ENCODE measurements around the gene ANKMY1. TPM values are rescaled to one million over a fixed set of nuclear protein-coding genes. Genes with fewer than 3 reads are reported as not detected.
"Not testable (repeated sequence)": the region's sequence is repeated elsewhere in the genome, so short reads cannot be mapped to it uniquely, and the experiment has no call there.

Gene ANKMY1
- total RNA-seq, 2 experiments from 2014 or later, result 50.9 to 53.2 TPM

- no peak overlapping the region for H3K4me3 Mint-ChIP-seq
- H3K4me1 Mint-ChIP-seq, result no peaks in the 10 kb centered on the region
- H3K9me3 Mint-ChIP-seq, result peaks cover 41% of the 10 kb centered on the region
- no peak overlapping the region for H3K27ac Mint-ChIP-seq
- POLR2A ChIA-PET, result no interaction called here
- peaks cover 87% of the 10 kb centered on the region for H3K36me3 Mint-ChIP-seq
- DNase-seq, result no peak
- H3K27me3 Mint-ChIP-seq, result no peaks in the 10 kb centered on the region
- no peak for ATAC-seq (ENCODE audit: low read depth)
These were observed 27.6 kb downstream of the ANKMY1 start for GRCh38 chr2:240530181-240530580.

- Mint-ChIP-seq H3K4me1 (peaks cover 1% of the 10 kb centered on the region), H3K9me3 (peaks cover 45% of the 10 kb centered on the region), H3K36me3 (peaks cover 86% of the 10 kb centered on the region), H3K27ac (peak overlapping the region; percentile 42), H3K27me3 (no peaks in the 10 kb centered on the region), H3K4me3 (no peak overlapping the region)
- no peak for DNase-seq
- ATAC-seq (ENCODE audit: low read depth), result no peak
- POLR2A ChIA-PET, result no interaction called here
These were observed 28.3 kb downstream of the ANKMY1 start for GRCh38 chr2:240529344-240529999.

GRCh38 chr2:240528406-240529040, 29.3 kb downstream of the ANKMY1 start:
- H3K9me3 Mint-ChIP-seq, result peaks cover 47% of the 10 kb centered on the region
- POLR2A ChIA-PET, result no interaction called here
- DNase-seq (no peak), ATAC-seq (ENCODE audit: low read depth) (no peak)
- no peaks in the 10 kb centered on the region for H3K27me3 Mint-ChIP-seq
- no peak overlapping the region for H3K27ac Mint-ChIP-seq
- H3K4me1 Mint-ChIP-seq, result peaks cover 1% of the 10 kb centered on the region
- H3K36me3 Mint-ChIP-seq, result peaks cover 86% of the 10 kb centered on the region
- no peak overlapping the region for H3K4me3 Mint-ChIP-seq

- no peaks in the 10 kb centered on the region for H3K27me3 Mint-ChIP-seq
- H3K4me3 Mint-ChIP-seq, result no peak overlapping the region
- peaks cover 1% of the 10 kb centered on the region for H3K4me1 Mint-ChIP-seq
- peaks cover 86% of the 10 kb centered on the region for H3K36me3 Mint-ChIP-seq
- H3K27ac Mint-ChIP-seq, result no peak overlapping the region
- DNase-seq (no peak), ATAC-seq (ENCODE audit: low read depth) (no peak)
- peaks cover 47% of the 10 kb centered on the region for H3K9me3 Mint-ChIP-seq
- POLR2A ChIA-PET, result no interaction called here
These were observed 30.5 kb downstream of the ANKMY1 start for GRCh38 chr2:240527153-240527750.

GRCh38 chr2:240526521-240526920, 31.3 kb downstream of the ANKMY1 start:
- Mint-ChIP-seq H3K27me3 (no peaks in the 10 kb centered on the region), H3K4me1 (peaks cover 3% of the 10 kb centered on the region), H3K4me3 (no peak overlapping the region), H3K9me3 (peaks cover 44% of the 10 kb centered on the region), H3K27ac (no peak overlapping the region), H3K36me3 (peaks cover 84% of the 10 kb centered on the region)
- DNase-seq, result no peak
- POLR2A ChIA-PET, result no interaction called here
- no peak for ATAC-seq (ENCODE audit: low read depth)

- peaks cover 3% of the 10 kb centered on the region for H3K4me1 Mint-ChIP-seq
- peaks cover 78% of the 10 kb centered on the region for H3K36me3 Mint-ChIP-seq
- H3K9me3 Mint-ChIP-seq, result peaks cover 38% of the 10 kb centered on the region
- H3K27me3 Mint-ChIP-seq, result no peaks in the 10 kb centered on the region
- POLR2A ChIA-PET, result no interaction called here
- no peak overlapping the region for H3K27ac Mint-ChIP-seq
- ATAC-seq (ENCODE audit: low read depth) (no peak), DNase-seq (no peak)
- no peak overlapping the region for H3K4me3 Mint-ChIP-seq
These were observed 32.0 kb downstream of the ANKMY1 start for GRCh38 chr2:240525802-240526201.

- POLR2A ChIA-PET, result no interaction called here
- Mint-ChIP-seq H3K36me3 (peaks cover 77% of the 10 kb centered on the region), H3K4me1 (peaks cover 7% of the 10 kb centered on the region), H3K4me3 (no peak overlapping the region), H3K9me3 (peaks cover 41% of the 10 kb centered on the region), H3K27me3 (no peaks in the 10 kb centered on the region), H3K27ac (no peak overlapping the region)
- no peak for ATAC-seq (ENCODE audit: low read depth)
- DNase-seq, result no peak
These were observed 32.6 kb downstream of the ANKMY1 start for GRCh38 chr2:240524963-240525718.

GRCh38 chr2:240523451-240524281, 34.1 kb downstream of the ANKMY1 start:
- Mint-ChIP-seq H3K4me3 (no peak overlapping the region), H3K27me3 (no peaks in the 10 kb centered on the region), H3K4me1 (peaks cover 7% of the 10 kb centered on the region), H3K36me3 (peaks cover 67% of the 10 kb centered on the region), H3K27ac (no peak overlapping the region), H3K9me3 (peaks cover 35% of the 10 kb centered on the region)
- POLR2A ChIA-PET, result no interaction called here
- ATAC-seq (ENCODE audit: low read depth) (no peak), DNase-seq (no peak)

- POLR2A ChIA-PET, result no interaction called here
- Mint-ChIP-seq H3K27me3 (no peaks in the 10 kb centered on the region), H3K36me3 (peaks cover 61% of the 10 kb centered on the region), H3K27ac (no peak overlapping the region), H3K9me3 (peaks cover 32% of the 10 kb centered on the region), H3K4me1 (peaks cover 7% of the 10 kb centered on the region), H3K4me3 (no peak overlapping the region)
- ATAC-seq (ENCODE audit: low read depth), result no peak
- no peak for DNase-seq
These were observed 35.4 kb downstream of the ANKMY1 start for GRCh38 chr2:240522406-240522805.

- H3K9me3 Mint-ChIP-seq, result peaks cover 27% of the 10 kb centered on the region
- H3K4me3 Mint-ChIP-seq; POLR2A ChIA-PET; ATAC-seq (ENCODE audit: low read depth); H3K4me1 Mint-ChIP-seq; H3K27ac Mint-ChIP-seq; DNase-seq; H3K27me3 Mint-ChIP-seq: not testable (repeated sequence)
- H3K36me3 Mint-ChIP-seq, result peaks cover 56% of the 10 kb centered on the region
These were observed 35.9 kb downstream of the ANKMY1 start for GRCh38 chr2:240521885-240522284.

GRCh38 chr2:240520974-240521350, 36.8 kb downstream of the ANKMY1 start:
- no peak overlapping the region for H3K27ac Mint-ChIP-seq
- POLR2A ChIA-PET, result no interaction called here
- no peak overlapping the region for H3K4me3 Mint-ChIP-seq
- peaks cover 7% of the 10 kb centered on the region for H3K4me1 Mint-ChIP-seq
- ATAC-seq (ENCODE audit: low read depth) (no peak), DNase-seq (no peak)
- H3K27me3 Mint-ChIP-seq, result no peaks in the 10 kb centered on the region
- peaks cover 49% of the 10 kb centered on the region for H3K36me3 Mint-ChIP-seq
- peaks cover 22% of the 10 kb centered on the region for H3K9me3 Mint-ChIP-seq

- POLR2A ChIA-PET, result no interaction called here
- H3K4me1 Mint-ChIP-seq, result peaks cover 7% of the 10 kb centered on the region
- DNase-seq, result no peak
- H3K4me3 Mint-ChIP-seq, result no peak overlapping the region
- ATAC-seq (ENCODE audit: low read depth), result no peak
- peaks cover 19% of the 10 kb centered on the region for H3K9me3 Mint-ChIP-seq
- H3K27ac Mint-ChIP-seq, result no peak overlapping the region
- H3K36me3 Mint-ChIP-seq, result peaks cover 44% of the 10 kb centered on the region
- no peaks in the 10 kb centered on the region for H3K27me3 Mint-ChIP-seq
These were observed 37.4 kb downstream of the ANKMY1 start for GRCh38 chr2:240520130-240520973.

Measured in activated naive CD8-positive, alpha-beta T cell treated with anti-CD3 and anti-CD28 coated beads, Interleukin-2, amount 10 ng/mL, durations not matched to agents 7 days and 5 days (primary cell).